GM12865 (cell line): Measurements from ENCODE around the gene HIVEP1.

ENCODE experiments used
- DNase-seq: peaks from one replicate; pipeline ENCODE4 v3.0.0; 2010; ENCODE audit warnings: low read depth
- H3K4me3 ChIP-seq: 2 replicates; pipeline ENCODE4 v1.5.1; 2011; ENCODE audit warnings: mild to moderate bottlenecking, low read depth, low read length, control low read depth
- TF ChIP-seq, protein P1 (sequence below): IDR thresholded peaks from 2 replicates; pipeline ENCODE4 v1.5.1; 2011; ENCODE audit warnings: low read length, control low read depth, low read depth, inconsistent platforms; ENCODE audit not compliant: insufficient read depth; ENCODE audit errors: missing control alignments

Gene HIVEP1

DNA sequence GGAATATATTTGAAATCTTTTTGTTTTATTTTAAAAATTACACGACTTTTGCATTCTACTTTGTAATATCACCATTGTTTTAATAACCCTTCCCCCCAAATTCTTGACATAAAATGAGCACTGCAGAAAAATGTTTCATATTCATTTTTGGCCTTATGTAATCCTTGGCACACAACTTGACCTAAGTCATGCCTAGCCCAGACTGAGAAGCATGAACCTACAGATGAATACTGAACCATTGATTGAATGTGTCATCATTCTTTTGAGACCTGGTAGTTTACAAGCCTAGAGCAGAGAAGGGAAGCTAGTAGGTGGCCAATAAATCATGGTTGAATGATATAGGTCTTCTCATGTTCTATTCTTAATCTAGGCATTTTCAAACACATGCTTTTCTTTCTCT is 188.6 kb downstream of the HIVEP1 start:
- no peak for DNase-seq
- TF ChIP-seq, protein P1, sequence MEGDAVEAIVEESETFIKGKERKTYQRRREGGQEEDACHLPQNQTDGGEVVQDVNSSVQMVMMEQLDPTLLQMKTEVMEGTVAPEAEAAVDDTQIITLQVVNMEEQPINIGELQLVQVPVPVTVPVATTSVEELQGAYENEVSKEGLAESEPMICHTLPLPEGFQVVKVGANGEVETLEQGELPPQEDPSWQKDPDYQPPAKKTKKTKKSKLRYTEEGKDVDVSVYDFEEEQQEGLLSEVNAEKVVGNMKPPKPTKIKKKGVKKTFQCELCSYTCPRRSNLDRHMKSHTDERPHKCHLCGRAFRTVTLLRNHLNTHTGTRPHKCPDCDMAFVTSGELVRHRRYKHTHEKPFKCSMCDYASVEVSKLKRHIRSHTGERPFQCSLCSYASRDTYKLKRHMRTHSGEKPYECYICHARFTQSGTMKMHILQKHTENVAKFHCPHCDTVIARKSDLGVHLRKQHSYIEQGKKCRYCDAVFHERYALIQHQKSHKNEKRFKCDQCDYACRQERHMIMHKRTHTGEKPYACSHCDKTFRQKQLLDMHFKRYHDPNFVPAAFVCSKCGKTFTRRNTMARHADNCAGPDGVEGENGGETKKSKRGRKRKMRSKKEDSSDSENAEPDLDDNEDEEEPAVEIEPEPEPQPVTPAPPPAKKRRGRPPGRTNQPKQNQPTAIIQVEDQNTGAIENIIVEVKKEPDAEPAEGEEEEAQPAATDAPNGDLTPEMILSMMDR = no peak
- no peak overlapping the region for H3K4me3 ChIP-seq

DNA sequence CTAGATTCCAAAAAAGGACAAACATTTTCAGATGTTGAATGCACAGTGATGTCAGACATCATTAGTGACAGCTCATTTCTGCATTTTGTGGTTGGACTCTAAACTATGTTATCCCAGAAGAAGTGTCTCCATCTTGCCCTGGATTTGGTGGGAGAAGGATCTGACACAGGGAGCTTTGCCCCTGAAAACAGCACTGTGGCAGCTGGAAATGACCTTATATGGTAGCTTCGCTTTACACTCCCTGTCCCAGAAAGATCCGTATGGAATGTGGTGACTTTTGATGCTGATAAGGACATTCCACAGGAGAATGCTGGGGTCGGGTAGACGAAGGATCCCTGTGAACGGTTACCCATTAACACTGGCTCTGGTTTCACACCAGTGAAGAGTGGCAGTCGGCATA is 190.9 kb downstream of the HIVEP1 start:
- DNase-seq = no peak
- TF ChIP-seq, protein P1 = no peak
- no peak overlapping the region for H3K4me3 ChIP-seq

DNA sequence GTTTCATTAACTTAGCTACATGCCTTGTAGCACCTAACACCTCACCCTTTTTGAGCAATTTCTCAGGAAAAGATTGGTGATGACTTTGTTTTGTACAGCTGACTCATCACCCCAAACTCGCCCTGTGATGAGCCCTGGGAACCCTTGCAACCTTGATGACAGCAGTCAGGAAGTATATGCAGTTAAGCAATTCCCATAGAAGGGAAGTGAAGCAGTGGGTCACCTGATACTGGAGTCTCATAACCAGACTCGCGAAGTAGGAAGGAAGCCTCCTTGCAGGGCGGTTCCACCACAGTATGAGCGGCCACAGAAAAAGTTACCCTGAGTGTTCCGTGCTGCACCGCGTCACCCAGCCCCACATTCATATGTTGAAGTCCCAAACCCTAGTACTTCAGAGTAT is 196.1 kb downstream of the HIVEP1 start:
- TF ChIP-seq, protein P1 = no peak
- no peak for DNase-seq
- H3K4me3 ChIP-seq = no peak overlapping the region

DNA sequence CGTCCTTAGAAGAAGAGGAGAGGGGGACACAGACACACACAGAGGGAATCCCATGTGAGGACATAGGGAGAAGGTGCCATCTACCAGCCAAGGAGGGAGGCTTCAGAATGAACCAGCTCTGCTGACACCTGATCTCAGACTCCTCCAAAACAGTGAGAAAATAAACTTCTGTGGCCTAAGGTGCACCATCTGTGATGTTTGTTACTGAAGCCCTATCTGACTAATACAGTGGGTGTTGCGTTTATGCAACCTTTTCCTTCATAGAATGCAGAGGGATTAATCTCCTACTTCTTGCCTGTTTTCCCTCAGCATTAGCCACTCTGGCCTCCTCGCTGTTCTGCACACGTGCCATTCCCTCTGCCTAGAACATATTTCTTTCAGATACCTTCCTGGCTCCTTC is 196.6 kb downstream of the HIVEP1 start:
- no peak for DNase-seq
- TF ChIP-seq, protein P1 = no peak
- H3K4me3 ChIP-seq = no peak overlapping the region
